K562 (cell line): ENCODE results near the gene USHBP1. TPM values are rescaled to one million over a fixed set of nuclear protein-coding genes. Genes with fewer than 3 reads are reported as not detected.

Source experiments
- BCOR ChIP-seq: fragments of 450-650 bp; IDR thresholded peaks from 2 replicates; pipeline ENCODE4 v1.6.1; 2016
- CAMTA2 ChIP-seq: fragments of 250-450 bp; sonication (Bioruptor Pico); conservative IDR thresholded peaks from 2 replicates; pipeline ENCODE4 v1.5.1; 2022
- ETS2 ChIP-seq: IDR thresholded peaks from 2 replicates; pipeline ENCODE4 v1.6.1; 2016; ENCODE audit warnings: borderline replicate concordance, missing genetic modification characterization, mild to moderate bottlenecking, moderate library complexity, missing compliant biosample characterization; ENCODE audit not compliant: poor library complexity, severe bottlenecking
- MECOM ChIP-seq: fragments of 250-450 bp; sonication (Bioruptor Pico); IDR thresholded peaks from 2 replicates; pipeline ENCODE4 v1.8.0; 2022; ENCODE audit warnings: inconsistent platforms
- MEF2D ChIP-seq: conservative IDR thresholded peaks from 2 replicates; pipeline ENCODE4 v1.6.1; 2016; ENCODE audit warnings: low read depth, missing genetic modification characterization, missing compliant biosample characterization
- NFYB ChIP-seq: IDR thresholded peaks from 2 replicates; pipeline ENCODE4 v1.6.1; 2011; ENCODE audit warnings: mild to moderate bottlenecking, moderate library complexity; ENCODE audit not compliant: insufficient read length; ENCODE audit errors: extremely low read depth
- POLR2AphosphoS5 ChIP-seq: IDR thresholded peaks from 2 replicates; pipeline ENCODE4 v1.6.1; 2011; ENCODE audit warnings: mild to moderate bottlenecking, low read depth, low read length, moderate library complexity; ENCODE audit not compliant: control insufficient read depth, insufficient read depth
- POLR2G ChIP-seq: fragments of 200-400 bp; formaldehyde crosslinking; IDR thresholded peaks from 2 replicates; pipeline ENCODE4 v1.6.1; 2017; ENCODE audit warnings: low read depth, mild to moderate bottlenecking, antibody characterized with exemption, low read length, moderate library complexity
- POLR3A ChIP-seq: IDR thresholded peaks from 2 replicates; pipeline ENCODE4 v1.6.1; 2011; ENCODE audit warnings: borderline replicate concordance, mild to moderate bottlenecking, moderate library complexity; ENCODE audit not compliant: insufficient read length, insufficient read depth; ENCODE audit errors: extremely low read depth
- RNF2 ChIP-seq: sonication (generic); IDR thresholded peaks from 2 replicates; pipeline ENCODE4 v1.6.1; 2016
- THRAP3 ChIP-seq: fragments of 450-650 bp; IDR thresholded peaks from 2 replicates; pipeline ENCODE4 v1.6.1; 2016; ENCODE audit warnings: mild to moderate bottlenecking, inconsistent platforms, borderline replicate concordance
- ZBTB8A ChIP-seq: fragments of 450-650 bp; IDR thresholded peaks from 2 replicates; pipeline ENCODE4 v1.6.1; 2018; ENCODE audit warnings: mild to moderate bottlenecking, moderate library complexity; ENCODE audit not compliant: partially characterized antibody
- ZNF24 ChIP-seq: fragments of 450-650 bp; IDR thresholded peaks from 2 replicates; pipeline ENCODE4 v1.6.1; 2016
- polyA plus RNA-seq, 8 experiments: library from polyadenylated mRNA; depleted of rRNA in 4 of 8; stranded (reverse) in 5 of 8; unstranded in 3 of 8; fragments of >200 nt; fragmentation: Nextera tagmentation in 2 of 8; fragmentation: Illumina TruSeq in 1 of 8; extraction: Ambion mirVana in 2 of 8; extraction: Trizol in 1 of 8; gene quantifications; 2 replicates each; pipeline versions ENCODE4 v1.2.1 to v1.2.3, GENCODE V29; 2011 to 2014; ENCODE audit warnings: inconsistent platforms in 1 of 8, missing spikeins in 1 of 8
- total RNA-seq, 7 experiments: library from RNA; depleted of rRNA in 6 of 7; stranded (reverse); fragments of >200 nt in 6 of 7; fragmentation: Illumina TruSeq in 2 of 7; extraction: Trizol in 2 of 7; gene quantifications; 2 replicates each; pipeline versions ENCODE4 v1.2.1 to v1.2.3, GENCODE V29; 2011 to 2021; ENCODE audit warnings: low replicate concordance in 1 of 7
- TF ChIP-seq, protein P1 (sequence below): fragments of 450-650 bp; IDR thresholded peaks from 2 replicates; pipeline ENCODE4 v1.6.1; 2016; ENCODE audit warnings: mild to moderate bottlenecking, moderate library complexity
- TF ChIP-seq, protein P2 (sequence below), 2 experiments: IDR thresholded peaks; 2 replicates each; pipeline ENCODE4 v1.6.1; 2011; ENCODE audit warnings: borderline replicate concordance in 1 of 2, control low read depth in 1 of 2, low read depth in 1 of 2, low read length in 1 of 2, mild to moderate bottlenecking in 1 of 2, mixed read lengths in 1 of 2, moderate library complexity in 1 of 2; ENCODE audit not compliant: insufficient read depth in 1 of 2, insufficient read length in 1 of 2, poor library complexity in 1 of 2, severe bottlenecking in 1 of 2; ENCODE audit errors: extremely low read depth in 1 of 2

USHBP1 gene
- total and polyA plus RNA-seq, 9 of the 15 experiments (the other 6 are each of a cell fraction or from before 2014, with no cell fraction given), result 0.03 to 0.10 (median 0.05) TPM; not detected in 5

- TF ChIP-seq POLR2AphosphoS5 (0 out of 2 replicates have a peak, but pooled peaks have one; percentile 14), POLR3A (no peak), ZBTB8A (no peak), MECOM (CRISPR knock-in tag) (no peak), ETS2 (tag) (no peak), NFYB (no peak), THRAP3 (no peak), CAMTA2 (CRISPR knock-in tag) (no peak), ZNF24 (no peak), BCOR (no peak), RNF2 (no peak), POLR2G (peak; percentile 74), MEF2D (tag) (no peak)
- TF ChIP-seq, protein P1, sequence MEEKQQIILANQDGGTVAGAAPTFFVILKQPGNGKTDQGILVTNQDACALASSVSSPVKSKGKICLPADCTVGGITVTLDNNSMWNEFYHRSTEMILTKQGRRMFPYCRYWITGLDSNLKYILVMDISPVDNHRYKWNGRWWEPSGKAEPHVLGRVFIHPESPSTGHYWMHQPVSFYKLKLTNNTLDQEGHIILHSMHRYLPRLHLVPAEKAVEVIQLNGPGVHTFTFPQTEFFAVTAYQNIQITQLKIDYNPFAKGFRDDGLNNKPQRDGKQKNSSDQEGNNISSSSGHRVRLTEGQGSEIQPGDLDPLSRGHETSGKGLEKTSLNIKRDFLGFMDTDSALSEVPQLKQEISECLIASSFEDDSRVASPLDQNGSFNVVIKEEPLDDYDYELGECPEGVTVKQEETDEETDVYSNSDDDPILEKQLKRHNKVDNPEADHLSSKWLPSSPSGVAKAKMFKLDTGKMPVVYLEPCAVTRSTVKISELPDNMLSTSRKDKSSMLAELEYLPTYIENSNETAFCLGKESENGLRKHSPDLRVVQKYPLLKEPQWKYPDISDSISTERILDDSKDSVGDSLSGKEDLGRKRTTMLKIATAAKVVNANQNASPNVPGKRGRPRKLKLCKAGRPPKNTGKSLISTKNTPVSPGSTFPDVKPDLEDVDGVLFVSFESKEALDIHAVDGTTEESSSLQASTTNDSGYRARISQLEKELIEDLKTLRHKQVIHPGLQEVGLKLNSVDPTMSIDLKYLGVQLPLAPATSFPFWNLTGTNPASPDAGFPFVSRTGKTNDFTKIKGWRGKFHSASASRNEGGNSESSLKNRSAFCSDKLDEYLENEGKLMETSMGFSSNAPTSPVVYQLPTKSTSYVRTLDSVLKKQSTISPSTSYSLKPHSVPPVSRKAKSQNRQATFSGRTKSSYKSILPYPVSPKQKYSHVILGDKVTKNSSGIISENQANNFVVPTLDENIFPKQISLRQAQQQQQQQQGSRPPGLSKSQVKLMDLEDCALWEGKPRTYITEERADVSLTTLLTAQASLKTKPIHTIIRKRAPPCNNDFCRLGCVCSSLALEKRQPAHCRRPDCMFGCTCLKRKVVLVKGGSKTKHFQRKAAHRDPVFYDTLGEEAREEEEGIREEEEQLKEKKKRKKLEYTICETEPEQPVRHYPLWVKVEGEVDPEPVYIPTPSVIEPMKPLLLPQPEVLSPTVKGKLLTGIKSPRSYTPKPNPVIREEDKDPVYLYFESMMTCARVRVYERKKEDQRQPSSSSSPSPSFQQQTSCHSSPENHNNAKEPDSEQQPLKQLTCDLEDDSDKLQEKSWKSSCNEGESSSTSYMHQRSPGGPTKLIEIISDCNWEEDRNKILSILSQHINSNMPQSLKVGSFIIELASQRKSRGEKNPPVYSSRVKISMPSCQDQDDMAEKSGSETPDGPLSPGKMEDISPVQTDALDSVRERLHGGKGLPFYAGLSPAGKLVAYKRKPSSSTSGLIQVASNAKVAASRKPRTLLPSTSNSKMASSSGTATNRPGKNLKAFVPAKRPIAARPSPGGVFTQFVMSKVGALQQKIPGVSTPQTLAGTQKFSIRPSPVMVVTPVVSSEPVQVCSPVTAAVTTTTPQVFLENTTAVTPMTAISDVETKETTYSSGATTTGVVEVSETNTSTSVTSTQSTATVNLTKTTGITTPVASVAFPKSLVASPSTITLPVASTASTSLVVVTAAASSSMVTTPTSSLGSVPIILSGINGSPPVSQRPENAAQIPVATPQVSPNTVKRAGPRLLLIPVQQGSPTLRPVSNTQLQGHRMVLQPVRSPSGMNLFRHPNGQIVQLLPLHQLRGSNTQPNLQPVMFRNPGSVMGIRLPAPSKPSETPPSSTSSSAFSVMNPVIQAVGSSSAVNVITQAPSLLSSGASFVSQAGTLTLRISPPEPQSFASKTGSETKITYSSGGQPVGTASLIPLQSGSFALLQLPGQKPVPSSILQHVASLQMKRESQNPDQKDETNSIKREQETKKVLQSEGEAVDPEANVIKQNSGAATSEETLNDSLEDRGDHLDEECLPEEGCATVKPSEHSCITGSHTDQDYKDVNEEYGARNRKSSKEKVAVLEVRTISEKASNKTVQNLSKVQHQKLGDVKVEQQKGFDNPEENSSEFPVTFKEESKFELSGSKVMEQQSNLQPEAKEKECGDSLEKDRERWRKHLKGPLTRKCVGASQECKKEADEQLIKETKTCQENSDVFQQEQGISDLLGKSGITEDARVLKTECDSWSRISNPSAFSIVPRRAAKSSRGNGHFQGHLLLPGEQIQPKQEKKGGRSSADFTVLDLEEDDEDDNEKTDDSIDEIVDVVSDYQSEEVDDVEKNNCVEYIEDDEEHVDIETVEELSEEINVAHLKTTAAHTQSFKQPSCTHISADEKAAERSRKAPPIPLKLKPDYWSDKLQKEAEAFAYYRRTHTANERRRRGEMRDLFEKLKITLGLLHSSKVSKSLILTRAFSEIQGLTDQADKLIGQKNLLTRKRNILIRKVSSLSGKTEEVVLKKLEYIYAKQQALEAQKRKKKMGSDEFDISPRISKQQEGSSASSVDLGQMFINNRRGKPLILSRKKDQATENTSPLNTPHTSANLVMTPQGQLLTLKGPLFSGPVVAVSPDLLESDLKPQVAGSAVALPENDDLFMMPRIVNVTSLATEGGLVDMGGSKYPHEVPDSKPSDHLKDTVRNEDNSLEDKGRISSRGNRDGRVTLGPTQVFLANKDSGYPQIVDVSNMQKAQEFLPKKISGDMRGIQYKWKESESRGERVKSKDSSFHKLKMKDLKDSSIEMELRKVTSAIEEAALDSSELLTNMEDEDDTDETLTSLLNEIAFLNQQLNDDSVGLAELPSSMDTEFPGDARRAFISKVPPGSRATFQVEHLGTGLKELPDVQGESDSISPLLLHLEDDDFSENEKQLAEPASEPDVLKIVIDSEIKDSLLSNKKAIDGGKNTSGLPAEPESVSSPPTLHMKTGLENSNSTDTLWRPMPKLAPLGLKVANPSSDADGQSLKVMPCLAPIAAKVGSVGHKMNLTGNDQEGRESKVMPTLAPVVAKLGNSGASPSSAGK, result peak; percentile 94
- TF ChIP-seq, protein P2, sequence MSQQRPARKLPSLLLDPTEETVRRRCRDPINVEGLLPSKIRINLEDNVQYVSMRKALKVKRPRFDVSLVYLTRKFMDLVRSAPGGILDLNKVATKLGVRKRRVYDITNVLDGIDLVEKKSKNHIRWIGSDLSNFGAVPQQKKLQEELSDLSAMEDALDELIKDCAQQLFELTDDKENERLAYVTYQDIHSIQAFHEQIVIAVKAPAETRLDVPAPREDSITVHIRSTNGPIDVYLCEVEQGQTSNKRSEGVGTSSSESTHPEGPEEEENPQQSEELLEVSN (IDR thresholded peaks at IDR 0.05; ENCODE audit: borderline replicate concordance in 1 of 2, extremely low read depth in 1 of 2, insufficient read depth in 1 of 2, insufficient read length in 1 of 2, low read depth in 1 of 2, low read length in 1 of 2, poor library complexity in 1 of 2, severe bottlenecking in 1 of 2), result peak; percentile 88 to 98
Observed at GRCh38 chr19:17281391-17282304, 17.1 kb upstream of the USHBP1 start, which contains the start of gene ANKLE1 (continued).
